Measurements from ENCODE around the gene LZTS3.
"Not testable (repeated sequence)": the region's sequence is repeated elsewhere in the genome, so short reads cannot be mapped to it uniquely, and the experiment has no call there.

LZTS3 gene

GRCh38 chr20:3192226-3193015, 19.1 kb upstream of the LZTS3 start:
- DNase-seq, result no peak

GRCh38 chr20:3190681-3191111, 17.3 kb upstream of the LZTS3 start:
- DNase-seq, result no peak

GRCh38 chr20:3189561-3190131, 16.3 kb upstream of the LZTS3 start:
- DNase-seq, result no peak

GRCh38 chr20:3188823-3189413, 15.6 kb upstream of the LZTS3 start:
- DNase-seq, result no peak

- DNase-seq, result not testable (repeated sequence)
These were observed 14.5 kb upstream of the LZTS3 start for GRCh38 chr20:3187861-3188260.

- no peak for DNase-seq
These were observed 10.7 kb upstream of the LZTS3 start for GRCh38 chr20:3183896-3184612.

GRCh38 chr20:3182429-3182828, 9.1 kb upstream of the LZTS3 start:
- not testable (repeated sequence) for DNase-seq

- DNase-seq, result no peak
These were observed 7.9 kb upstream of the LZTS3 start for GRCh38 chr20:3181270-3181669.

GRCh38 chr20:3180319-3180718, 7.0 kb upstream of the LZTS3 start:
- DNase-seq, result no peak

- DNase-seq, result no peak
These were observed 4.6 kb upstream of the LZTS3 start for GRCh38 chr20:3177746-3178485.

GRCh38 chr20:3175270-3175669, 1.9 kb upstream of the LZTS3 start:
- no peak for DNase-seq

GRCh38 chr20:3174442-3175261, 1.3 kb upstream of the LZTS3 start:
- DNase-seq, result no peak

GRCh38 chr20:3173610-3174441, 477 bp upstream of the LZTS3 start:
- DNase-seq, result peak; percentile 49

GRCh38 chr20:3172126-3172932, 1.0 kb downstream of the LZTS3 start:
- no peak for DNase-seq

- no peak for DNase-seq
These were observed 1.8 kb downstream of the LZTS3 start for GRCh38 chr20:3171391-3172125.

- DNase-seq, result no peak
These were observed 4.3 kb downstream of the LZTS3 start for GRCh38 chr20:3168829-3169590.

- peak; percentile 86 for DNase-seq
These were observed 5.1 kb downstream of the LZTS3 start for GRCh38 chr20:3168079-3168828.

- no peak for DNase-seq
These were observed 5.6 kb downstream of the LZTS3 start for GRCh38 chr20:3167738-3168078.

Measured in NCI-H526 treated with DMSO at 0.1 percent for 48 hours (cell line).